ENCODE measurements around the gene ABI3BP. TPM values are rescaled to one million over a fixed set of nuclear protein-coding genes. Genes with fewer than 3 reads are reported as not detected.

The ABI3BP gene
- total RNA-seq, 6 experiments from 2014 or later, result 1.5 to 4.9 (median 3.0) TPM

- DNase-seq (no peak), ATAC-seq (no peak)
- H3K27me3 ChIP-seq, result no peaks in the 10 kb centered on the region
- no peaks in the 10 kb centered on the region for H3K9me3 ChIP-seq
- no peaks in the 10 kb centered on the region for H3K36me3 ChIP-seq
- no peak for TF ChIP-seq POLR2A (IDR thresholded peaks at IDR 0.05)
- TF ChIP-seq, protein P1, sequence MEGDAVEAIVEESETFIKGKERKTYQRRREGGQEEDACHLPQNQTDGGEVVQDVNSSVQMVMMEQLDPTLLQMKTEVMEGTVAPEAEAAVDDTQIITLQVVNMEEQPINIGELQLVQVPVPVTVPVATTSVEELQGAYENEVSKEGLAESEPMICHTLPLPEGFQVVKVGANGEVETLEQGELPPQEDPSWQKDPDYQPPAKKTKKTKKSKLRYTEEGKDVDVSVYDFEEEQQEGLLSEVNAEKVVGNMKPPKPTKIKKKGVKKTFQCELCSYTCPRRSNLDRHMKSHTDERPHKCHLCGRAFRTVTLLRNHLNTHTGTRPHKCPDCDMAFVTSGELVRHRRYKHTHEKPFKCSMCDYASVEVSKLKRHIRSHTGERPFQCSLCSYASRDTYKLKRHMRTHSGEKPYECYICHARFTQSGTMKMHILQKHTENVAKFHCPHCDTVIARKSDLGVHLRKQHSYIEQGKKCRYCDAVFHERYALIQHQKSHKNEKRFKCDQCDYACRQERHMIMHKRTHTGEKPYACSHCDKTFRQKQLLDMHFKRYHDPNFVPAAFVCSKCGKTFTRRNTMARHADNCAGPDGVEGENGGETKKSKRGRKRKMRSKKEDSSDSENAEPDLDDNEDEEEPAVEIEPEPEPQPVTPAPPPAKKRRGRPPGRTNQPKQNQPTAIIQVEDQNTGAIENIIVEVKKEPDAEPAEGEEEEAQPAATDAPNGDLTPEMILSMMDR (IDR thresholded peaks at IDR 0.05), result no peak
- intact Hi-C loops (cut with DNase I), result no loop called here
- no peak overlapping the region for H3K27ac ChIP-seq
- 53% methylated on average over 3 of the region's 3 CpGs for WGBS (ENCODE audit: insufficient coverage, low coverage, low lambda C conversion rate, missing lambda C conversion rate)
- no peak overlapping the region for H3K4me3 ChIP-seq
- H3K4me1 ChIP-seq, result no peaks in the 10 kb centered on the region
Observed at GRCh38 chr3:100871306-100871705, 121.9 kb downstream of the ABI3BP start.

GRCh38 chr3:100869787-100870186 is 123.4 kb downstream of the ABI3BP start:
- no peaks in the 10 kb centered on the region for H3K9me3 ChIP-seq

DNA sequence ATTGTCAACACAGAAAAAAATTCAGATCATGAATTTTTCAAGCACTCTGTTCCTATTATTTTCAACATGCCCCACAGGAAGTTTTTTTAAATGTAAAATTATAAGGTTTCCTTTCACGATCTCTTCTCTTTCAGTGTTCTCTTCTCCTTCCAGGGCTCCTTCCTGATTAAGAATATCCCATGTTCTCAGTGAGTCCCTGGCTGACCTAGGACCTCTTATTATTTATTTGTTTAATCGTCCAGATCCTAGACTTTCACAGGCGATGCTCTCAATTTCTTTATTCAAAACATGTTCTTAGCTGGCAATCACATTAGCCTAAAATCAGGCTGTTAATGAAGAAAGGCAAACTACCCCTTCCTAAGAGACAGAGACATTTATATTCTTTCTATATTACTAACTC is 124.3 kb downstream of the ABI3BP start:
- Histone ChIP-seq H3K4me3 (no peak overlapping the region), H3K36me3 (no peaks in the 10 kb centered on the region), H3K27ac (no peak overlapping the region), H3K4me1 (no peaks in the 10 kb centered on the region), H3K27me3 (no peaks in the 10 kb centered on the region), H3K9me3 (no peaks in the 10 kb centered on the region)
- intact Hi-C loops (cut with DNase I), result no loop called here
- WGBS (ENCODE audit: insufficient coverage, low coverage, low lambda C conversion rate, missing lambda C conversion rate), result 45% methylated on average over 3 of the region's 3 CpGs
- ATAC-seq, result no peak
- DNase-seq, result no peak
- TF ChIP-seq POLR2A (IDR thresholded peaks at IDR 0.05), result no peak

More at GRCh38 chr3:100869787-100870186, 123.4 kb downstream of the ABI3BP start:
- no peak for DNase-seq
- no peaks in the 10 kb centered on the region for H3K36me3 ChIP-seq
- ATAC-seq, result no peak
- no peaks in the 10 kb centered on the region for H3K27me3 ChIP-seq
- TF ChIP-seq, protein P1 (IDR thresholded peaks at IDR 0.05), result no peak
- no peak for TF ChIP-seq POLR2A (IDR thresholded peaks at IDR 0.05)
- intact Hi-C loops (cut with DNase I), result no loop called here
- WGBS (ENCODE audit: insufficient coverage, low coverage, low lambda C conversion rate, missing lambda C conversion rate), result 68% methylated on average over 2 of the region's 2 CpGs
- H3K4me3 ChIP-seq, result no peak overlapping the region
- H3K4me1 ChIP-seq, result no peaks in the 10 kb centered on the region
- no peak overlapping the region for H3K27ac ChIP-seq

DNA sequence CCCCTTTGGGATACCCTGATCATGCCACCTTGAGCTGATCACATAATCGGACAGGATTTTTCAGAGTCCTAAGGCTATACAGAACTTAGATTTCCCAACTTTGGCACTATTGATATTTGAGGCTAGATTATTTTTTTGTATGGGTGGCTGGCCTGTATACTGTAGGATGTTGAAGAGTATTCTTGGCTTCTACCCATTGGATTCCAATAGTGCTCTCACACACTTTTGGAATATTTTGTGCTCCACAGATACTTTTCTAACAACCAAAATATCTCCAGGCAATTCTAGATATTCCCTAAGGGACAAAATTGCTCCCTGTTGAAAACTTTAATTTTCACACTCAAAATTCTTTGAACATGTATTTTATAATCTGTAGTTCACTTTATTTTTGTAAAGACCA is 125.1 kb downstream of the ABI3BP start:
- H3K9me3 ChIP-seq, result no peaks in the 10 kb centered on the region
- H3K4me3 ChIP-seq, result no peak overlapping the region
- H3K27ac ChIP-seq, result no peak overlapping the region
- DNase-seq (no peak), ATAC-seq (no peak)
- H3K27me3 ChIP-seq, result no peaks in the 10 kb centered on the region
- no peak for TF ChIP-seq POLR2A (IDR thresholded peaks at IDR 0.05)
- intact Hi-C loops (cut with DNase I), result no loop called here
- no peaks in the 10 kb centered on the region for H3K36me3 ChIP-seq
- 53% methylated on average over 1 of the region's 1 CpG for WGBS (ENCODE audit: insufficient coverage, low coverage, low lambda C conversion rate, missing lambda C conversion rate)
- H3K4me1 ChIP-seq, result no peaks in the 10 kb centered on the region

- intact Hi-C loops (cut with DNase I), result no loop called here
- ATAC-seq, result no peak
- Histone ChIP-seq H3K36me3 (no peaks in the 10 kb centered on the region), H3K4me3 (no peak overlapping the region), H3K27ac (no peak overlapping the region), H3K9me3 (no peaks in the 10 kb centered on the region), H3K27me3 (no peaks in the 10 kb centered on the region), H3K4me1 (no peaks in the 10 kb centered on the region)
- TF ChIP-seq POLR2A (IDR thresholded peaks at IDR 0.05), result no peak
- TF ChIP-seq, protein P1 (IDR thresholded peaks at IDR 0.05), result no peak
- WGBS (ENCODE audit: insufficient coverage, low coverage, low lambda C conversion rate, missing lambda C conversion rate), result 33% methylated on average over 1 of the region's 1 CpG
- DNase-seq, result no peak
Observed at GRCh38 chr3:100865442-100865841, 127.8 kb downstream of the ABI3BP start.
